Endothelial cell of umbilical vein (primary cell): Measurements from ENCODE around the gene TPSB2. TPM values are rescaled to one million over a fixed set of nuclear protein-coding genes. Genes with fewer than 3 reads are reported as not detected.

ENCODE experiments used
- BruUV-seq: library from RNA; stranded (reverse); fragments of 400-500 nt; replicated peaks from 2 replicates; lab custom pipeline; 2021; lab: Mats Ljungman, UMichigan
- CTCF ChIA-PET: fragments of 300-600, 350-600 bp; sonication (Branson Sonifier 250); formaldehyde crosslinking; loops from one replicate; lab custom pipeline; 2021; ENCODE audit warnings: antibody characterized with exemption, inconsistent platforms; lab: Charles Lee
- POLR2A ChIA-PET: fragments of 300-600, 350-600 bp; sonication (Branson Sonifier 250); formaldehyde crosslinking; loops from one replicate; lab custom pipeline; 2021; ENCODE audit warnings: antibody characterized with exemption, inconsistent platforms; lab: Charles Lee
- DNase-seq: peaks from one replicate; pipeline ENCODE4 v3.0.0-alpha.2; 2011; ENCODE audit warnings: low read depth, low spot score
- FAIRE-seq: peaks from 2 replicates; lab custom pipeline; 2011; peaks lifted over from hg19 to GRCh38; lab: Jason Lieb, UNC
- H2AFZ ChIP-seq: 2 replicates; pipeline ENCODE4 v1.6.0; 2012; ENCODE audit warnings: low read depth, low read length, control low read depth, inconsistent platforms
- H3K27ac ChIP-seq: 2 replicates; pipeline ENCODE4 v1.5.1; 2011; ENCODE audit warnings: low read depth, mild to moderate bottlenecking, control low read depth, low read length, moderate library complexity; ENCODE audit not compliant: insufficient read depth
- H3K27me3 ChIP-seq, 2 experiments: 2 replicates each; pipeline versions ENCODE4 v1.6.0 to v1.6.1; 2011; ENCODE audit warnings: low read length in 2 of 2, mixed read lengths in 1 of 2; ENCODE audit not compliant: control insufficient read depth in 2 of 2, insufficient read depth in 2 of 2
- H3K36me3 ChIP-seq, 2 experiments: 2 replicates in 1 of 2; 3 replicates in 1 of 2; pipeline ENCODE4 v1.5.1; 2011; ENCODE audit warnings: low read length in 2 of 2, mild to moderate bottlenecking in 1 of 2, moderate library complexity in 1 of 2; ENCODE audit not compliant: control insufficient read depth in 2 of 2, insufficient read depth in 2 of 2; ENCODE audit errors: extremely low read depth in 1 of 2
- H3K4me1 ChIP-seq: 3 replicates; pipeline ENCODE4 v1.5.1; 2011; ENCODE audit warnings: mild to moderate bottlenecking, low read length; ENCODE audit not compliant: control insufficient read depth, insufficient read depth; ENCODE audit errors: extremely low read depth
- H3K4me2 ChIP-seq: 2 replicates; pipeline ENCODE4 v1.6.1; 2011; ENCODE audit warnings: low read length, control low read depth, mixed read lengths; ENCODE audit not compliant: insufficient read depth
- H3K4me3 ChIP-seq, 3 experiments: fragments of 200-600 bp in 1 of 3; sonication (generic), shearing (Covaris generic) in 1 of 3; replicated peaks in 1 of 3; 2 replicates each; pipeline ENCODE4 v1.5.1; 2011 to 2016; ENCODE audit warnings: control low read depth in 3 of 3, low read length in 3 of 3, mild to moderate bottlenecking in 2 of 3, inconsistent platforms in 1 of 3, low read depth in 1 of 3, moderate library complexity in 1 of 3; ENCODE audit not compliant: insufficient read depth in 1 of 3
- H3K79me2 ChIP-seq: 2 replicates; pipeline ENCODE4 v1.6.0; 2012; ENCODE audit warnings: low read length, inconsistent platforms; ENCODE audit not compliant: control insufficient read depth, insufficient read depth
- H3K9ac ChIP-seq: replicated peaks from 2 replicates; pipeline ENCODE3; 2011; ENCODE audit warnings: low read length, control low read depth; ENCODE audit not compliant: insufficient read depth; ENCODE audit errors: extremely low read depth
- H3K9me1 ChIP-seq: replicated peaks from 3 replicates; pipeline ENCODE4 v1.6.0; 2011; ENCODE audit warnings: mild to moderate bottlenecking, low read length; ENCODE audit not compliant: control insufficient read depth, insufficient read depth; ENCODE audit errors: extremely low read depth
- H3K9me3 ChIP-seq: replicated peaks from 2 replicates; pipeline ENCODE4 v1.5.1; 2012; ENCODE audit warnings: low read length, inconsistent platforms; ENCODE audit not compliant: control insufficient read depth, insufficient read depth
- H4K20me1 ChIP-seq: replicated peaks from 2 replicates; pipeline ENCODE3; 2011; ENCODE audit warnings: mild to moderate bottlenecking, low read length; ENCODE audit not compliant: control insufficient read depth, insufficient read depth; ENCODE audit errors: extremely low read depth
- EZH2 ChIP-seq: IDR thresholded peaks from 2 replicates; pipeline ENCODE4 v1.6.1; 2012; ENCODE audit warnings: borderline replicate concordance, low read depth, mild to moderate bottlenecking, moderate library complexity, low read length, inconsistent platforms; ENCODE audit not compliant: severe bottlenecking
- FOS ChIP-seq: IDR thresholded peaks from 2 replicates; pipeline ENCODE4 v1.6.1; 2011; ENCODE audit warnings: mild to moderate bottlenecking, low read length, moderate library complexity, borderline replicate concordance; ENCODE audit not compliant: insufficient read depth
- GATA2 ChIP-seq: IDR thresholded peaks from 2 replicates; pipeline ENCODE4 v1.7.0; 2011; ENCODE audit warnings: low read depth, mild to moderate bottlenecking, moderate library complexity, mixed read lengths, low read length; ENCODE audit not compliant: insufficient read length, insufficient read depth
- JUN ChIP-seq: IDR thresholded peaks from 2 replicates; pipeline ENCODE4 v1.6.1; 2011; ENCODE audit warnings: borderline replicate concordance, low read depth; ENCODE audit not compliant: insufficient read length, insufficient read depth
- MYC ChIP-seq: IDR thresholded peaks from one replicate; pipeline ENCODE4 v1.6.1; 2011; ENCODE audit warnings: mild to moderate bottlenecking, low read depth, low read length
- POLR2A ChIP-seq: IDR thresholded peaks from 2 replicates; pipeline ENCODE4 v1.6.1; 2012; ENCODE audit warnings: low read depth, mild to moderate bottlenecking, control low read depth, low read length
- POLR2AphosphoS5 ChIP-seq: IDR thresholded peaks from 2 replicates; pipeline ENCODE4 v1.6.1; 2012; ENCODE audit warnings: low read depth, mild to moderate bottlenecking, control low read depth, low read length, moderate library complexity; ENCODE audit not compliant: insufficient read depth
- dilution Hi-C: fragments of 300-500 bp; cut with MboI; formaldehyde crosslinking; loops from one replicate; pipeline ENCODE4 v1.15.0; 2019; ENCODE audit warnings: low sequenced_read_pairs; ENCODE audit not compliant: extremely low pct_ligation_motif_present
- intact Hi-C: fragments of 100-400 bp; cut with micrococcal nuclease; formaldehyde crosslinking; loops from one replicate; pipeline ENCODE4 v1.10.0; 2022
- polyA plus RNA-seq, 4 experiments: library from polyadenylated mRNA; depleted of rRNA in 3 of 4; stranded (reverse) in 3 of 4; unstranded in 1 of 4; fragments of >200 nt; gene quantifications; 2 replicates each; pipeline versions ENCODE4 v1.2.1 to v1.2.3, GENCODE V29; 2011 to 2012; ENCODE audit warnings: missing spikeins in 1 of 4
- total RNA-seq: library from RNA; stranded (reverse); gene quantifications from 2 replicates; pipeline ENCODE4 v1.2.3, GENCODE V29; 2021
- TF ChIP-seq, protein P1 (sequence below), 2 donors: IDR thresholded peaks; 1 replicate in 1 of 2; 2 replicates in 1 of 2; pipeline ENCODE4 v1.5.1; 2011; ENCODE audit warnings: low read length in 2 of 2, mild to moderate bottlenecking in 2 of 2, moderate library complexity in 2 of 2, control low read depth in 1 of 2, inconsistent platforms in 1 of 2, low read depth in 1 of 2; ENCODE audit not compliant: insufficient read depth in 1 of 2; ENCODE audit errors: extremely low read depth in 1 of 2
- TF ChIP-seq, protein P2 (sequence below): IDR thresholded peaks from 2 replicates; pipeline ENCODE4 v1.6.1; 2011; ENCODE audit not compliant: insufficient read depth, insufficient read length

Gene TPSB2
- total and polyA plus RNA-seq, 2 donors (not counting 3 experiments of a cell fraction or from before 2014, with no cell fraction given), result not detected

DNA sequence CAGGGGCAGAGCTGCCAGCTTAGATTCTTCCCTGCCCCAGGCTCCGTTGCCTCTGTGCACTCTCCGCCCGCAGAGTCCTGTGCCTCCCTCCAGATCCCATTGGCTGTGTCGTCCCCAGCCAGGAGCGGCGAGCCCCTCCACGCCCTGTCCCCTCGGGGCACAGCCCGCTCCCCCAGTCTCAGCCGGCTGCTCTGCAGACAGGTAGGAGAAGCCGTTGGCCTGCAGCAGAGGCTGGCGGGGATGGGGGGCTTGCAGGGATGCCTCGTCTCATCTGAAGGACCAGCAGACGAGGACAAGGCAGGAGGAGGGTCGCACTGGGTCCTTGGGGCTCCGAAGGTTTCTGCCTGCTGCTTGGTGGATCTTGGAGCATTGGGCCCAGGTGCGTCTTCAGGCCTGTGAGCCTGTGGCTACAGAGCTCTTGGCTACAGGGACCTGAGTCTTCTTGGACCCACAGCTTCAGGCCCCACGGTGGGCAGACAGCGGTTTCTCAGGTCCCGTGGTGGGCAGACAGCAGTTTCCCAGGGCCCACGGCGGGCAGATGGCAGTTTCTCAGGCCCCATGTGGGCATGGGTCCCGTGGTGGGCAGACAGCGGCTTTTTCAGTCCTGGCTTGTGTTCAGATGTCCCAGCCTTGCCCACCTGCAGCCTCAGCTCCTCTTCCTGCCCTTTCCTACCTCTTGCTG, 10.9 kb downstream of the TPSB2 start:
- no peaks in the 10 kb centered on the region for H3K27me3 ChIP-seq
- no peak overlapping the region for H2AFZ ChIP-seq
- H3K9ac ChIP-seq, result no peak overlapping the region
- H3K9me1 ChIP-seq, result no peaks in the 10 kb centered on the region
- H4K20me1 ChIP-seq, result no peaks in the 10 kb centered on the region
- H3K79me2 ChIP-seq, result no peaks in the 10 kb centered on the region
- POLR2A ChIA-PET, result no interaction called here
- no peak overlapping the region for H3K27ac ChIP-seq
- H3K4me1 ChIP-seq, result no peaks in the 10 kb centered on the region
- dilution Hi-C loops, result no loop called here
- H3K36me3 ChIP-seq, result no peaks in the 10 kb centered on the region
- no TSS peak for BruUV-seq
- no peak for DNase-seq
- CTCF ChIA-PET, result interaction anchor here (1.0 kb wide), 1 partner anchor 11 kb away, joined by 3 read pairs; no protein-coding TSS in a partner anchor
- no peak overlapping the region for H3K4me2 ChIP-seq
- intact Hi-C loops, result no loop called here
- TF ChIP-seq EZH2 (no peak), POLR2A (no peak), MYC (no peak)
- FAIRE-seq, result no peak
- H3K4me3 ChIP-seq, result no peak overlapping the region
- H3K9me3 ChIP-seq, result no peaks in the 10 kb centered on the region

GRCh38 chr16:1218061-1218929, 11.7 kb downstream of the TPSB2 start:
- Histone ChIP-seq H3K27me3 (no peaks in the 10 kb centered on the region), H3K9ac (no peak overlapping the region), H3K79me2 (no peaks in the 10 kb centered on the region), H3K4me3 (no peak overlapping the region), H3K9me1 (no peaks in the 10 kb centered on the region), H3K4me2 (no peak overlapping the region), H4K20me1 (no peaks in the 10 kb centered on the region), H3K4me1 (no peaks in the 10 kb centered on the region), H3K9me3 (no peaks in the 10 kb centered on the region), H2AFZ (no peak overlapping the region), H3K36me3 (no peaks in the 10 kb centered on the region), H3K27ac (no peak overlapping the region)
- intact Hi-C loops (no loop called here), dilution Hi-C loops (no loop called here)
- no peak for TF ChIP-seq JUN
- TF ChIP-seq FOS, result no peak
- no peak for TF ChIP-seq EZH2
- no peak for TF ChIP-seq POLR2A
- TF ChIP-seq MYC, result no peak
- no peak for TF ChIP-seq GATA2
- TF ChIP-seq, protein P1, sequence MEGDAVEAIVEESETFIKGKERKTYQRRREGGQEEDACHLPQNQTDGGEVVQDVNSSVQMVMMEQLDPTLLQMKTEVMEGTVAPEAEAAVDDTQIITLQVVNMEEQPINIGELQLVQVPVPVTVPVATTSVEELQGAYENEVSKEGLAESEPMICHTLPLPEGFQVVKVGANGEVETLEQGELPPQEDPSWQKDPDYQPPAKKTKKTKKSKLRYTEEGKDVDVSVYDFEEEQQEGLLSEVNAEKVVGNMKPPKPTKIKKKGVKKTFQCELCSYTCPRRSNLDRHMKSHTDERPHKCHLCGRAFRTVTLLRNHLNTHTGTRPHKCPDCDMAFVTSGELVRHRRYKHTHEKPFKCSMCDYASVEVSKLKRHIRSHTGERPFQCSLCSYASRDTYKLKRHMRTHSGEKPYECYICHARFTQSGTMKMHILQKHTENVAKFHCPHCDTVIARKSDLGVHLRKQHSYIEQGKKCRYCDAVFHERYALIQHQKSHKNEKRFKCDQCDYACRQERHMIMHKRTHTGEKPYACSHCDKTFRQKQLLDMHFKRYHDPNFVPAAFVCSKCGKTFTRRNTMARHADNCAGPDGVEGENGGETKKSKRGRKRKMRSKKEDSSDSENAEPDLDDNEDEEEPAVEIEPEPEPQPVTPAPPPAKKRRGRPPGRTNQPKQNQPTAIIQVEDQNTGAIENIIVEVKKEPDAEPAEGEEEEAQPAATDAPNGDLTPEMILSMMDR (IDR thresholded peaks at IDR 0.05; ENCODE audit: extremely low read depth in 1 of 2, insufficient read depth in 1 of 2, low read depth in 1 of 2, low read length in 2 of 2), result no peak
- TF ChIP-seq, protein P2, sequence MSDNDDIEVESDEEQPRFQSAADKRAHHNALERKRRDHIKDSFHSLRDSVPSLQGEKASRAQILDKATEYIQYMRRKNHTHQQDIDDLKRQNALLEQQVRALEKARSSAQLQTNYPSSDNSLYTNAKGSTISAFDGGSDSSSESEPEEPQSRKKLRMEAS, result no peak
- no peak for TF ChIP-seq POLR2AphosphoS5
- no TSS peak for BruUV-seq
- ChIA-PET POLR2A (no interaction called here), CTCF (no interaction called here)
- FAIRE-seq (no peak), DNase-seq (no peak)
